ENCODE measurements around the gene GREB1L. TPM values are rescaled to one million over a fixed set of nuclear protein-coding genes. Genes with fewer than 3 reads are reported as not detected.

The GREB1L gene
- total and polyA plus RNA-seq, 2 donors (not counting 3 experiments of a cell fraction or from before 2014, with no cell fraction given): 0.22 to 0.41 TPM

DNA sequence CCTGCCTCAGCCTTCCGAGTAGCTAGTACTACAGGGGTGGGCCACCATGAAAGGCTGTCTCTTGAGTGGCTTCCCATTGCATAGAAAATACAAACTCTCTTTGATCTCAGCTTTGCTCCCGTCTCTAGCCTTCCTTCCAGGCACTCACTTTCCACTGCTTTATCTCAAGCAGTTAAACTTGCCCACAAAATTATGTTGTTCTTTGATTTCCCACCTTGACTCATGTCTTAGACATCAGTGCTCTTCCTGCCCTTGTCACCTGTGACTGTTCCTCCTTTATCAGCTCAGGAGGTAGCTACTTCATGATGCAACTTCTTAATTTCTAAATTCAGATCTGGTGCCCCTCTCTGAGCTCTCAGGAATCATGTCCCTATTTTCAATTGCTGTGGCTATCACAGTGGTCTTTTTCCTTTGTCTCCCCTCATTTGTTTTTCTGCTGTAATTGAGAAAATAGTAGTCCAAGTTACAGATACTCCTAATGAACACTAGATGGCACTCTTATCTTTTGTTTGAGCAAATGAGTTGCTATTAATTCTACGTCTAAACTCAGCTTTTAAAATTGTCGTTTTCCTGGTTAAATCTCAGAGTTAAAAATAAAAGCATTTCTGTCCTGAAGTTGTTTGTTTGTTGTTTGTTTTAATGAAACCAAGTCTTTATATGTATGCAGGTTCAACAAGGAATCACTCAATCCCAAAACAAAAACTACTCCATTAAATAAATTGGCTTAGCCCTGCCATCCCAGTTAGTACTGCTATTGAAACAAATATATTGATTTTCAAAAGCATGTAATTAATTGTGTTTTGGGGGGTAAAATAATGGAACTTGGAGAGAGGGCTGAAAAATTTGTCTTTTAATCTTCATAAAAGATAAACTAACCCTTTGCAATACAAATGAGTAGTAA is 46.9 kb upstream of the GREB1L start:
- ChIA-PET CTCF (interaction anchor here (0.6 to 7.1 kb wide), 43 partner anchors 9 to 774 kb away, joined by 3 to 147 read pairs (median 5); partner anchors contain the start of gene ESCO1), POLR2A (no interaction called here)
- Histone ChIP-seq H3K36me3 (ENCODE audit: control insufficient read depth in 2 of 2, extremely low read depth in 1 of 2, insufficient read depth in 2 of 2, low read length in 2 of 2) (no peaks in the 10 kb centered on the region), H2AFZ (ENCODE audit: low read depth, low read length) (peak overlapping the region; percentile 6), H3K4me3 (replicated peaks in 1 of 3; ENCODE audit: insufficient read depth in 1 of 3, low read depth in 1 of 3, low read length in 3 of 3) (no peak overlapping the region), H3K4me1 (ENCODE audit: control insufficient read depth, extremely low read depth, insufficient read depth, low read length) (no peaks in the 10 kb centered on the region), H3K9me3 (replicated peaks; ENCODE audit: control insufficient read depth, insufficient read depth, low read length) (no peaks in the 10 kb centered on the region), H3K27ac (ENCODE audit: insufficient read depth, low read depth, low read length) (no peak overlapping the region), H4K20me1 (replicated peaks; ENCODE audit: control insufficient read depth, extremely low read depth, insufficient read depth, low read length) (no peaks in the 10 kb centered on the region), H3K4me2 (ENCODE audit: insufficient read depth, low read length) (peak overlapping the region; percentile 29), H3K9ac (replicated peaks; ENCODE audit: extremely low read depth, insufficient read depth, low read length) (no peak overlapping the region), H3K9me1 (replicated peaks; ENCODE audit: control insufficient read depth, extremely low read depth, insufficient read depth, low read length) (no peaks in the 10 kb centered on the region), H3K27me3 (ENCODE audit: control insufficient read depth in 2 of 2, insufficient read depth in 2 of 2, low read length in 2 of 2) (peaks cover 2 to 12% of the 10 kb centered on the region in 2 experiments), H3K79me2 (ENCODE audit: control insufficient read depth, insufficient read depth, low read length) (no peaks in the 10 kb centered on the region)
- no TSS peak for BruUV-seq (replicated peaks)
- DNase-seq (ENCODE audit: low read depth, low spot score) (peak; percentile 48), FAIRE-seq (no peak)
- TF ChIP-seq POLR2AphosphoS5 (IDR thresholded peaks at IDR 0.05; ENCODE audit: insufficient read depth, low read depth, low read length) (no peak), MYC (IDR thresholded peaks at IDR 0.05; ENCODE audit: low read depth, low read length) (no peak), POLR2A (IDR thresholded peaks at IDR 0.05; ENCODE audit: low read depth, low read length) (no peak), GATA2 (IDR thresholded peaks at IDR 0.05; ENCODE audit: insufficient read depth, insufficient read length, low read depth, low read length) (no peak), EZH2 (IDR thresholded peaks at IDR 0.05; ENCODE audit: borderline replicate concordance, low read depth, low read length, severe bottlenecking) (no peak), FOS (IDR thresholded peaks at IDR 0.05; ENCODE audit: borderline replicate concordance, insufficient read depth, low read length) (peak; percentile 27), JUN (IDR thresholded peaks at IDR 0.05; ENCODE audit: borderline replicate concordance, insufficient read depth, insufficient read length, low read depth) (no peak)
- TF ChIP-seq, protein P1, sequence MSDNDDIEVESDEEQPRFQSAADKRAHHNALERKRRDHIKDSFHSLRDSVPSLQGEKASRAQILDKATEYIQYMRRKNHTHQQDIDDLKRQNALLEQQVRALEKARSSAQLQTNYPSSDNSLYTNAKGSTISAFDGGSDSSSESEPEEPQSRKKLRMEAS (IDR thresholded peaks at IDR 0.05; ENCODE audit: insufficient read depth, insufficient read length): no peak
- TF ChIP-seq, protein P2, sequence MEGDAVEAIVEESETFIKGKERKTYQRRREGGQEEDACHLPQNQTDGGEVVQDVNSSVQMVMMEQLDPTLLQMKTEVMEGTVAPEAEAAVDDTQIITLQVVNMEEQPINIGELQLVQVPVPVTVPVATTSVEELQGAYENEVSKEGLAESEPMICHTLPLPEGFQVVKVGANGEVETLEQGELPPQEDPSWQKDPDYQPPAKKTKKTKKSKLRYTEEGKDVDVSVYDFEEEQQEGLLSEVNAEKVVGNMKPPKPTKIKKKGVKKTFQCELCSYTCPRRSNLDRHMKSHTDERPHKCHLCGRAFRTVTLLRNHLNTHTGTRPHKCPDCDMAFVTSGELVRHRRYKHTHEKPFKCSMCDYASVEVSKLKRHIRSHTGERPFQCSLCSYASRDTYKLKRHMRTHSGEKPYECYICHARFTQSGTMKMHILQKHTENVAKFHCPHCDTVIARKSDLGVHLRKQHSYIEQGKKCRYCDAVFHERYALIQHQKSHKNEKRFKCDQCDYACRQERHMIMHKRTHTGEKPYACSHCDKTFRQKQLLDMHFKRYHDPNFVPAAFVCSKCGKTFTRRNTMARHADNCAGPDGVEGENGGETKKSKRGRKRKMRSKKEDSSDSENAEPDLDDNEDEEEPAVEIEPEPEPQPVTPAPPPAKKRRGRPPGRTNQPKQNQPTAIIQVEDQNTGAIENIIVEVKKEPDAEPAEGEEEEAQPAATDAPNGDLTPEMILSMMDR (IDR thresholded peaks at IDR 0.05; ENCODE audit: extremely low read depth in 1 of 2, insufficient read depth in 1 of 2, low read depth in 1 of 2, low read length in 2 of 2): peak; percentile 38 to 48
- dilution Hi-C loops (cut with MboI; ENCODE audit: extremely low pct_ligation_motif_present, low sequenced_read_pairs) (no loop called here), intact Hi-C loops (cut with micrococcal nuclease) (loop anchor here (1.0 to 5.0 kb wide), 3 partner anchors 249 to 761 kb away; partner anchors contain the start of gene ESCO1)
